RWPE2 (cell line): ENCODE results near the gene MGAT4D.

Experiments
- ATAC-seq: fragments of 200-7000 bp; cut with Tn5 transposase; 3 replicates; pipeline ENCODE4 v1.9.1; 2021; ENCODE audit warnings: low read depth
- DNase-seq: peaks from one replicate; pipeline ENCODE4 v3.0.0-alpha.2; 2020; ENCODE audit warnings: low spot score
- H3K27ac ChIP-seq: fragments of 450-650 bp; 2 replicates; pipeline ENCODE4 v1.5.1; 2017; ENCODE audit warnings: mild to moderate bottlenecking; ENCODE audit not compliant: poor library complexity, severe bottlenecking
- H3K27me3 ChIP-seq: fragments of 250-450 bp; sonication (Bioruptor Pico); 2 replicates; pipeline ENCODE4 v1.5.1; 2021; ENCODE audit warnings: mild to moderate bottlenecking, moderate library complexity; ENCODE audit not compliant: insufficient read depth, poor library complexity, severe bottlenecking
- H3K36me3 ChIP-seq: fragments of 250-450 bp; sonication (Bioruptor Pico); 2 replicates; pipeline ENCODE4 v1.5.1; 2020; ENCODE audit warnings: low read depth, mild to moderate bottlenecking, moderate library complexity
- H3K4me1 ChIP-seq: fragments of 250-450 bp; sonication (Bioruptor Pico); 2 replicates; pipeline ENCODE4 v1.5.1; 2021; ENCODE audit warnings: mild to moderate bottlenecking, moderate library complexity; ENCODE audit not compliant: insufficient read depth, poor library complexity, severe bottlenecking
- H3K4me3 ChIP-seq: fragments of 250-450 bp; sonication (Bioruptor Pico); 2 replicates; pipeline ENCODE4 v1.5.1; 2021; ENCODE audit warnings: mild to moderate bottlenecking, moderate library complexity; ENCODE audit not compliant: severe bottlenecking
- H3K9me3 ChIP-seq: fragments of 250-450 bp; sonication (Bioruptor Pico); 2 replicates; pipeline ENCODE4 v1.5.1; 2021; ENCODE audit warnings: mild to moderate bottlenecking, moderate library complexity; ENCODE audit not compliant: severe bottlenecking
- CTCF ChIP-seq: fragments of 450-650 bp; IDR thresholded peaks from one replicate; pipeline ENCODE4 v1.5.1; 2017; ENCODE audit warnings: mild to moderate bottlenecking, moderate library complexity; ENCODE audit not compliant: poor library complexity, severe bottlenecking

MGAT4D gene

GRCh38 chr4:140497747-140498636 is at the start of gene MGAT4D:
Gene MGAT4D, minus strand, starts transcription at chr4:140498293. Its CDS starts 71 bp downstream, at chr4:140498222.
- Histone ChIP-seq H3K4me1 (no peaks in the 10 kb centered on the region), H3K9me3 (no peaks in the 10 kb centered on the region), H3K27me3 (peaks cover 54% of the 10 kb centered on the region), H3K36me3 (no peaks in the 10 kb centered on the region), H3K27ac (no peak within 1 kb of the TSS), H3K4me3 (no peak within 1 kb of the TSS)
- no peak for DNase-seq
- peak; percentile 48; the same call in 1 of the 3 replicates for ATAC-seq
- TF ChIP-seq CTCF, result no peak

- no peaks in the 10 kb centered on the region for H3K27me3 ChIP-seq
- H3K4me3 ChIP-seq, result no peak overlapping the region
- H3K27ac ChIP-seq, result no peak overlapping the region
- peaks cover 3% of the 10 kb centered on the region for H3K9me3 ChIP-seq
- peaks cover 49% of the 10 kb centered on the region for H3K36me3 ChIP-seq
- TF ChIP-seq CTCF, result no peak
- peaks cover 5% of the 10 kb centered on the region for H3K4me1 ChIP-seq
- DNase-seq (no peak), ATAC-seq (peak; percentile 50; the same call in 1 of the 3 replicates)
Observed at GRCh38 chr4:140533951-140534480, 35.9 kb upstream of the MGAT4D start.

- no peak for TF ChIP-seq CTCF
- H3K4me1 ChIP-seq, result peaks cover 18% of the 10 kb centered on the region
- H3K9me3 ChIP-seq, result no peaks in the 10 kb centered on the region
- H3K27ac ChIP-seq, result no peak overlapping the region
- no peaks in the 10 kb centered on the region for H3K27me3 ChIP-seq
- ATAC-seq (no peak), DNase-seq (no peak)
- no peak overlapping the region for H3K4me3 ChIP-seq
- H3K36me3 ChIP-seq, result peaks cover 25% of the 10 kb centered on the region
Observed at GRCh38 chr4:140529434-140529833, 31.3 kb upstream of the MGAT4D start.

- TF ChIP-seq CTCF, result peak; percentile 97
- Histone ChIP-seq H3K4me1 (peaks cover 18% of the 10 kb centered on the region), H3K9me3 (no peaks in the 10 kb centered on the region), H3K27ac (peak within 1 kb of the TSS; percentile 47), H3K4me3 (peak within 1 kb of the TSS; percentile 72), H3K27me3 (no peaks in the 10 kb centered on the region), H3K36me3 (peaks cover 11% of the 10 kb centered on the region)
- peak; percentile 98 for DNase-seq
- ATAC-seq, result peak; percentile 100
Observed at GRCh38 chr4:140523857-140524742, 26.0 kb upstream of the MGAT4D start, which contains the start of gene ELMOD2. Gene ELMOD2, plus strand, starts transcription at chr4:140524168. Its CDS starts 1,261 bp downstream, at chr4:140525429.
